HG02938 (cell line): ENCODE data around the gene ZC3H15.

Experiments
- ATAC-seq: cut with Tn5 transposase; IDR thresholded peaks from one replicate; pipeline ENCODE4 v1.9.1; 2021; ENCODE audit warnings: mild to moderate bottlenecking, moderate library complexity; ENCODE audit not compliant: unreplicated experiment

The ZC3H15 gene

DNA sequence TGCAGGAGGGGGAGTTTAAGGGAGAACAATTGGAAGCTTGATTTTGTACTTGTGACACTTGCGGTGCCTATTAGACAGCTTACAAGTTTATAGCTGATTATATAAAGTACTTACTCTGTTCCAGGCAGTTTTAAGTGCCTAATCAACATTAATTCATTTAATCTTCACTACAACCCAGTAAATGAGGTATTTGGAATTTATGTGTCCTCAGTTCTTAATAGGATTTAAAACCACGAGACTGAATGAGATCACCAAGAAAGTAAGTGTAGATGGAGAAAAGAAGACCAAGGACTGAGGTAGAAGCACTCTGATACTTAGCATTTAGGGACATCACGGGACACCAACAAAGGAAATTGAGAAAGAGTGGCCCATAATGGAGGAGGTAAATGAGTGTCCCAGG is 49.8 kb downstream of the ZC3H15 start:
- no peak for ATAC-seq

DNA sequence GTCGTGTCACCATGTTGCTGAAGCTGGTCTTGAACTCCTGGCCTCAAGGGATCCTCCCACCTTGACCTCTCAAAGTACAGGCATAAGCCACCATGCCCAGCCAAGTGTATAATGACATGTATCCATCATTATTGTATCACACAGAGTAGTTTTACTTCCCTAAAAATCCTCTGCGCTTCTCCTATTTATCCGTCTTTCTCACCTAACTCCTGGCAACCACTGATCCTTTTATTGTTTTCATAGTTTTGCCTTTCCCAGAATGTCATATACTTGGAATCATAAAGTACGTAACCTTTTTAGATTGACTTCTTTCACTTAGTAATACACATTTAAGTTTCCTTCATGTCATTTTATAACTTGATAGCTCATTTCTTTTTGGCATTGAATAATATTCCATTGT is 51.0 kb downstream of the ZC3H15 start:
- ATAC-seq: no peak

DNA sequence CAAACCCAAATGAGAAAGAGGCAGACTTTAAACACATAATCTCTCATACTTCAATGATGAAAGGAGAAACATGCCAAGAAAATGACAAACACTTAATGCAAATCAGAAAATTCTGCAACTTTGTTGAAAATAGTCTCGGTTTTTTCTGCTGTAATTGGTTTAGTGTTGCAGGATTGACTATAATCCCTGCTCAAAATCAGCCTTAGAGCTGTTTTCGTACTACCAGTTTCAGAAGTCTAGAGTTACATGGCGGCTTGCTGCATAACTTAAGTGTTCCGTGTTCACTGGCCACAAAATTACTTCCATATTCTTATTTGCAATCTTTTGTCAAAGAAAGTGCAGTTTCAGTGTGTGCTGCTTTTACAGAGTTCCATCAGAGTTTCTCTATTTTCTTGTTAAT is 54.9 kb downstream of the ZC3H15 start:
- no peak for ATAC-seq

DNA sequence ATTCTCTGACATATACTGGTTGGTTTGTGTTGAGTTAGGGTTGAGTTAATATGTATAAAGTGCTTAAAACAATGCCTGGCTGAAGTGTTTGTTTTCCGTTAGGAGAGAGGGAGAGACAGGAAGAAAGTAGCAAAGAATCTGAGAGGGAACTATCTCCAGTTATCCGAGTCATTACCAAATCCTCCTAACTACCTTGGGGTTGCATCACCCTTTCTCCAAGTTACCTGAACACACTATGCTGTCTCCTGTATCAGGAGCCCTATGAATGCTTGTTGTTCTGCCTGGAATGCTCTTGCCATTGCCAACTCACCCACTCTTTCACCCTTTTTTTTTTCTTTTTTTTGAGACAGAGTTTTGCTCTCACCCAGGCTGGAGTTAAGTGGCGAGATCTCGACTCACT is 55.9 kb downstream of the ZC3H15 start:
- no peak for ATAC-seq

DNA sequence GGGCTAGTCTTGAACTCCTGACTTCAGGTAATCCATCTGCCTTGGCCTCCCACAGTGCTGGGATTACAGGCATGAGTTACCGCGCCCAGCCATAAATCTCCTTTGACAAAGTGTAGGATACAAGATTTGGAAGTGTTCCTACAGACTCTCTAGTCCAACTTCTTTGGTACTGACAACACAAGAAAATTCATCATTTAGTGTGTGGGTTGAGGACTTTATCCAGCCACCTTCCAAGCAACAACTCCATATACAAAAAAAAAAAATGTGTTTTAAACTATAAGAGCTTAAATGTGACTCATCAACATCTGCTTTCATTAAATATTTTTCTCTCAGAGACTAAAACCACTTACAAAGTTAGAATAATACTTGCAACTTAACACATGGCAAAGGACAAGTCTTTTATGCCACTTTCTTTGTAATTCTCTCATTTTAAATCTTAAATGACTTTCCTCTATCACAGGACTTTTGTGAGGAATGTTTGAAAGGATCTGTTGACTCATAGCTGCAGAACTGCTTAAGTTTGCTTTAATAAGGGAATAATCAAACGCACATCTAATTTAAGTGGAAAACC is 57.6 kb downstream of the ZC3H15 start:
- ATAC-seq: no peak

DNA sequence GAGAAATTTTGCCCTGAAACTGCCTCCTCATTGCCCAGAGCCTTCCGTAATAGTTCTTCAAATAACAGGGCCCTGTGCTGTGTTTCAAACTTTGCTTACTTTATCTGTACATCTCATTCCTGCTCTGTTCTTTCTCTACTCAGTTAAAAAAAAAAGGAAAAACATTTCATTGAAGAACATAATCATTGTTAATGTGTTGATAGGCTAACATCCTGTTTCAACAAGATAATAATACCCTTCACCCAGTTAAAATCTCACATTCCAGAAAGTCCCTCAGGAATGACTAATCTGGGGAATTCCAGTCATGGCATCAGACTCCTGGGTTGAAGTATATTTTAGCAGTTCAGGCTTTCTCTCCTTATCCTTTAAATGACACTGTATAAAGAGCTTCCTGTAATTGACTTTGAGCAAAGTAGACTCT is 58.2 kb downstream of the ZC3H15 start:
- ATAC-seq: no peak

DNA sequence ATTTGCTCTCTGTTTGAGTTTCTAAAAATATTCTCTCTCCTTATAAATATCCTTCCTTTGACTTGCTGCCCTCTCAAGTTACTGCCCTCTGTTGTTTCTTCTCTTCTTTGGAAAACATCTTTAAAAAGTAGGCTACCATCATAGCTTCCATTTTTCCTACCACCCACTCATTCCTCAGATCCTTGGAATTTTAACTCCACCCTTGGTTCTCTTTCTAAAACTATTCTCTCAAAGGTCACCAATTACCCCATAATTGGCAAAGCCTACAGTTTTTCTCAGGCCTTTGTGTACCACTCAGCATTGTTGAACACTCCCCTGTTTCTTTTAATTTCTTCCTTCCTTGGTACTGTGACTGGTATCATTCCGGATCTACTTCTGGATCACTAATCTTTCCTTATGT is 60.8 kb downstream of the ZC3H15 start:
- no peak for ATAC-seq

DNA sequence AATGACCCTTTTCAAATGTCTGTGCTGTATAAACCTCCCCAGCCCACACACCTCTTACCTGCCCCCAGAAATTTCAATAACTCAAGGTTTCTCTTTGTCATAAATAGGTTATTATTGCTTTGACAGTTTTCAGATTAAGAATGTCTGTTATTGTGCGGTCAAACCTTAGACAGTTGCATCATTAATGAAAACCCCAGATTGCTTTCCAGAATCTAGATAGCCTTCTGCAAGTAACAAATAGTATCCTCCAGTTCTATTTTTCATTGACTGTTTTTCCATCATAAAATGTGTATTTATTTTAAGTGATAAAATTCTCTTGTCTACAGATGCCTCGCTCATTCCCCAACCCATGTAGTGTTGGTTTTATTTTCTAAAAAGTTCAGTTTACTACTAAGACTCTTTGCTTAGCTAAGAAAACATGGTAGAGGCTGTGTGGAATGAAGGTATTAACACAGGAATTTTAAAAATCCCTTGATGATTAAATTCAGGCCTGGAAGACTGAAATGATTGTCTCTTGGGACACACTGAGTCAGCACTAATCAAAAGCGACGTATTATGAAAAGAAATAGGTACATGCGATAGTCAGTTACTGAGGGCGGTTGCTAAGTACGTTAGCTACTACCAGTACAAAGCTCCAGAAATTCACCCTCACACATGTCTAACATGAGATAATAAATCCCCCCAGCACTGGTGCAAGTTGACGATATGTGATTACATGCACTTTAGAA is 65.4 kb downstream of the ZC3H15 start:
- no peak for ATAC-seq

DNA sequence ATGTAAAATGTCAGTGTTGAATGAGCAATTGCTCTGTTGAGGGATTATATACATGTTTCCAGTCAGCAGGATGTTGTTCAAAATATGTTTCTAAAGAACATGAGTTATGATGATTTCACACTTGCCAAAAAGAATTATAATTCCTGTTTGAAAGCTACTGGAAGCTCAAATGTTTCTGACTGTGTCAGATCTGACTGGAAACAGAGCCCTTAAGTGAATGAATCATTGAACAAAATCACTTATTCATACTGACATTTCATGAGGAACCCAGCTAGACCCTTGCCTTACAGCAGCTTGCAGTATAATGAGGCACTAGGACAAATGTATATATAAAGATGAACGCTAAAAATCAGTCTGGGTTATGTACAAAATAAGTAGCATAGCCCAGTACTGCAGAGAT is 68.4 kb downstream of the ZC3H15 start:
- no peak for ATAC-seq

DNA sequence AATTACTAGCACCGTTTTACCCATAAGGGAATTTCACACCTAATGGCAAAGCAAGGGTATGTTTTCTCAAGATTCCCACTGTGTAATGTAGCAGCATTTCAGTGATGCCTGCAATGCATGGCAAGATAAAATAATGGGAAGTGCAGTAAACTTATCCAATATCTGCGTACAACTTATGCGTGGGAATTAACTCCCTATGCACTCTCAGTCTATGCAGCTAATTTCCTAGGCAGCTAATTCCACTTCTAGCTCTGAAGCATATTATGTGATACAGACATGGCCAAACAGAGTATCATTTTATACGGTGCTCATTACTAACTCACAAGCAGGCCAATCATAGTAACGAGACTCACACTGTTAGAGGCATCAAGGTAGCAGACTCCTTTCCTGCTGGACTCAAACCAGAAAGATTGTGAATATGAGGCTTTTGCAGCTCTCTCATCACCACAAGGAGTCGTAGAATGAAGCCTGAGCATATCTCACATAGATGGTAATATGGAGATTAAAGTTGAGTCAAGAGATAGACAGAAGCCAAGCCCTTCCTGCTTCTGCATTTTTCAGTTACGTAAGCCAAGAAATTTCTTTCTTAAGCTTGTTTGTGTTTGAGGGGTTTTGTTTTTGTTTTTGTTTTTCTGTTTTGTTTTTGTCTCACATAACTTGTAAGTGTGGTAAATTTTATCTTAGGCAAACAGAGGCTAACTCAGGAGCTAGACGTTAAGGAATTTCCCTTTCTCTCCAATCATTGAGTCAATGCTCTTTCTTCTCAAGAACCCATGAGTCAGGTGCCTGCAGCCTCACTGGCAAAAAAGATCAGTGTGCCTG is 69.0 kb downstream of the ZC3H15 start:
- no peak for ATAC-seq

DNA sequence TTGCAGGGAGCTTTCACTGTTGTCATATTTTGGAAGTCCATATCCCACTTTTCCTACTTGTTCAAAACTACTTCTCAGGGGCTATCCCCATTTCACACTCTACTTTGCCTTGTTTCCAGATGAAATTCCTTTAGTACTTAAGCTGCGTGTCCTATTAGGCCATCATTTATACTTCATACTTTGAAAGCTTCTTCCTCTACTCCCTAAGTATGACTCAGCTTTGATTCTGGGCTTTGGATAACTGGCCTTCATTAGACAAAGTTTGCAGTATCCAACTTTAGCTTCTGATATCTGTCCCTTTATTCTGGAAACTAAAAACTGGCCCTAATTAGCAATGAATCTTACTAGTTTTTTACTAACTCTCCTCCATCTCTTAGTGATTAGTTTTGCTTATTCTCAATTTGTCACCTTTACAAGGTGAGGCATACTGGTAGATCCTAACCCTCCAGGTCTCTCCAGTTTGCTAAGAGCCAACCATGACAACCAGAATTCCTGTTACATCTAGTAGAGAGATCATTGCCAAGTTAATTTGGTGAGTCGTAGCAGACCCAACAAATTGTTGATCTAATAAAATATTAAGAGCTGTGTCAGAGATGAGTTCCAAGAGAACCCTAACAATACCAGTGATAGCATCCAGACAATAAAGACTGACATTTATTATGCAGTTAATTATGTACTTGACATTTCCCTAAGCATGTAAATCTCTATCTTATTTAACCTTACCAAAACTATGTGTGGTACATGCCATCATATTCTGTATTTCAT is 72.6 kb downstream of the ZC3H15 start:
- ATAC-seq: no peak
